IPS-20b (cell line): Measurements from ENCODE around the gene COL15A1.

ENCODE experiments used
- H3K27ac ChIP-seq: one replicate; pipeline ENCODE4 v1.5.1; 2013; ENCODE audit warnings: low read length
- H3K27me3 ChIP-seq: 2 replicates; pipeline ENCODE4 v1.6.1; 2013; ENCODE audit warnings: mild to moderate bottlenecking, low read length, inconsistent platforms; ENCODE audit not compliant: insufficient read depth
- H3K36me3 ChIP-seq: 2 replicates; pipeline ENCODE4 v1.6.1; 2013; ENCODE audit warnings: low read depth, mild to moderate bottlenecking, inconsistent platforms, low read length, moderate library complexity; ENCODE audit not compliant: insufficient read depth
- H3K4me1 ChIP-seq: 2 replicates; pipeline ENCODE4 v1.6.1; 2013; ENCODE audit warnings: mild to moderate bottlenecking, control low read depth, inconsistent platforms, low read length, moderate library complexity; ENCODE audit not compliant: insufficient read depth
- H3K4me3 ChIP-seq: 2 replicates; pipeline ENCODE4 v1.5.1; 2013; ENCODE audit warnings: mild to moderate bottlenecking, low read length, inconsistent platforms
- H3K9ac ChIP-seq: 2 replicates; pipeline ENCODE4 v1.6.1; 2013; ENCODE audit warnings: low read depth, mild to moderate bottlenecking, inconsistent platforms, low read length, moderate library complexity
- H3K9me3 ChIP-seq: 2 replicates; pipeline ENCODE4 v1.6.1; 2013; ENCODE audit warnings: mild to moderate bottlenecking, low read depth, low read length, inconsistent platforms; ENCODE audit not compliant: insufficient read depth

Gene COL15A1

GRCh38 chr9:98964911-98965336 is 21.2 kb downstream of the COL15A1 start:
- H3K9me3 ChIP-seq: no peaks in the 10 kb centered on the region
- H3K27ac ChIP-seq: no peak overlapping the region
- peaks cover 8% of the 10 kb centered on the region for H3K4me1 ChIP-seq
- H3K27me3 ChIP-seq: no peaks in the 10 kb centered on the region; the same call in 1 of the 2 replicates
- no peak overlapping the region for H3K9ac ChIP-seq
- H3K4me3 ChIP-seq: no peak overlapping the region
- H3K36me3 ChIP-seq: no peaks in the 10 kb centered on the region

GRCh38 chr9:98966676-98967075 is 23.0 kb downstream of the COL15A1 start:
- Histone ChIP-seq H3K9ac (no peak overlapping the region), H3K36me3 (no peaks in the 10 kb centered on the region), H3K4me3 (no peak overlapping the region), H3K27ac (no peak overlapping the region), H3K27me3 (no peaks in the 10 kb centered on the region; the same call in 1 of the 2 replicates), H3K4me1 (peaks cover 8% of the 10 kb centered on the region), H3K9me3 (no peaks in the 10 kb centered on the region)

- Histone ChIP-seq H3K4me3 (no peak overlapping the region), H3K36me3 (no peaks in the 10 kb centered on the region), H3K9me3 (no peaks in the 10 kb centered on the region), H3K4me1 (peaks cover 6% of the 10 kb centered on the region), H3K27me3 (no peaks in the 10 kb centered on the region; the same call in 1 of the 2 replicates), H3K9ac (no peak overlapping the region), H3K27ac (no peak overlapping the region)
Measured at GRCh38 chr9:98967257-98967656, 23.6 kb downstream of the COL15A1 start.

GRCh38 chr9:98967680-98968079 is 24.0 kb downstream of the COL15A1 start:
- Histone ChIP-seq H3K9me3 (no peaks in the 10 kb centered on the region), H3K4me1 (peaks cover 2% of the 10 kb centered on the region), H3K27me3 (peaks cover 2% of the 10 kb centered on the region; the same call in 1 of the 2 replicates), H3K4me3 (no peak overlapping the region), H3K36me3 (no peaks in the 10 kb centered on the region), H3K9ac (no peak overlapping the region), H3K27ac (no peak overlapping the region)

- peaks cover 13% of the 10 kb centered on the region for H3K27me3 ChIP-seq
- no peaks in the 10 kb centered on the region for H3K4me1 ChIP-seq
- no peaks in the 10 kb centered on the region for H3K9me3 ChIP-seq
- no peak overlapping the region for H3K4me3 ChIP-seq
- no peak overlapping the region for H3K9ac ChIP-seq
- H3K36me3 ChIP-seq: no peaks in the 10 kb centered on the region
- H3K27ac ChIP-seq: no peak overlapping the region
Measured at GRCh38 chr9:98968601-98969337, 25.1 kb downstream of the COL15A1 start.

- no peak overlapping the region for H3K4me3 ChIP-seq
- no peak overlapping the region for H3K27ac ChIP-seq
- peaks cover 31% of the 10 kb centered on the region for H3K27me3 ChIP-seq
- no peak overlapping the region for H3K9ac ChIP-seq
- no peaks in the 10 kb centered on the region for H3K9me3 ChIP-seq
- no peaks in the 10 kb centered on the region for H3K4me1 ChIP-seq
- H3K36me3 ChIP-seq: no peaks in the 10 kb centered on the region
Measured at GRCh38 chr9:98970532-98971041, 26.9 kb downstream of the COL15A1 start.

- Histone ChIP-seq H3K9ac (no peak overlapping the region), H3K9me3 (no peaks in the 10 kb centered on the region), H3K4me3 (no peak overlapping the region), H3K27ac (no peak overlapping the region), H3K27me3 (peaks cover 38% of the 10 kb centered on the region), H3K36me3 (no peaks in the 10 kb centered on the region), H3K4me1 (no peaks in the 10 kb centered on the region)
Measured at GRCh38 chr9:98971168-98971914, 27.6 kb downstream of the COL15A1 start.

- Histone ChIP-seq H3K4me3 (no peak overlapping the region), H3K36me3 (no peaks in the 10 kb centered on the region)
Measured at GRCh38 chr9:98971915-98972223, 28.2 kb downstream of the COL15A1 start.

GRCh38 chr9:98972716-98973115 is 29.0 kb downstream of the COL15A1 start:
- H3K9ac ChIP-seq: no peak overlapping the region

More at GRCh38 chr9:98971915-98972223, 28.2 kb downstream of the COL15A1 start:
- Histone ChIP-seq H3K9me3 (no peaks in the 10 kb centered on the region), H3K4me1 (no peaks in the 10 kb centered on the region), H3K27ac (no peak overlapping the region), H3K9ac (no peak overlapping the region), H3K27me3 (peaks cover 44% of the 10 kb centered on the region)

GRCh38 chr9:98973171-98973570 is 29.5 kb downstream of the COL15A1 start:
- Histone ChIP-seq H3K27ac (no peak overlapping the region), H3K9me3 (no peaks in the 10 kb centered on the region), H3K4me1 (peaks cover 4% of the 10 kb centered on the region; the same call in 1 of the 2 replicates), H3K4me3 (no peak overlapping the region), H3K27me3 (peaks cover 57% of the 10 kb centered on the region), H3K36me3 (no peaks in the 10 kb centered on the region), H3K9ac (no peak overlapping the region)

More at GRCh38 chr9:98972716-98973115, 29.0 kb downstream of the COL15A1 start:
- no peaks in the 10 kb centered on the region for H3K36me3 ChIP-seq
- peaks cover 52% of the 10 kb centered on the region for H3K27me3 ChIP-seq
- H3K4me3 ChIP-seq: no peak overlapping the region
- H3K4me1 ChIP-seq: no peaks in the 10 kb centered on the region
- no peak overlapping the region for H3K27ac ChIP-seq
- no peaks in the 10 kb centered on the region for H3K9me3 ChIP-seq

GRCh38 chr9:98973576-98973975 is 29.9 kb downstream of the COL15A1 start:
- peaks cover 8% of the 10 kb centered on the region; the same call in 1 of the 2 replicates for H3K4me1 ChIP-seq
- peaks cover 58% of the 10 kb centered on the region for H3K27me3 ChIP-seq
- no peaks in the 10 kb centered on the region for H3K9me3 ChIP-seq
- no peaks in the 10 kb centered on the region for H3K36me3 ChIP-seq
- no peak overlapping the region for H3K27ac ChIP-seq
- H3K9ac ChIP-seq: no peak overlapping the region
- no peak overlapping the region for H3K4me3 ChIP-seq

- Histone ChIP-seq H3K9me3 (no peaks in the 10 kb centered on the region), H3K4me3 (no peak overlapping the region), H3K27me3 (peaks cover 61% of the 10 kb centered on the region), H3K9ac (no peak overlapping the region), H3K36me3 (no peaks in the 10 kb centered on the region), H3K4me1 (peaks cover 9% of the 10 kb centered on the region; the same call in 1 of the 2 replicates), H3K27ac (no peak overlapping the region)
Measured at GRCh38 chr9:98974106-98974505, 30.4 kb downstream of the COL15A1 start.
